HG03064 (cell line): ENCODE results near the gene POP7.
"Not testable (repeated sequence)": the region's sequence is repeated elsewhere in the genome, so short reads cannot be mapped to it uniquely, and the experiment has no call there.

ENCODE experiments used
- ATAC-seq: cut with Tn5 transposase; IDR thresholded peaks from one replicate; pipeline ENCODE4 v1.9.1; 2021; ENCODE audit warnings: low read depth; ENCODE audit not compliant: unreplicated experiment

POP7 gene

GRCh38 chr7:100721505-100721812, 15.5 kb downstream of the POP7 start:
- no peak for ATAC-seq

DNA sequence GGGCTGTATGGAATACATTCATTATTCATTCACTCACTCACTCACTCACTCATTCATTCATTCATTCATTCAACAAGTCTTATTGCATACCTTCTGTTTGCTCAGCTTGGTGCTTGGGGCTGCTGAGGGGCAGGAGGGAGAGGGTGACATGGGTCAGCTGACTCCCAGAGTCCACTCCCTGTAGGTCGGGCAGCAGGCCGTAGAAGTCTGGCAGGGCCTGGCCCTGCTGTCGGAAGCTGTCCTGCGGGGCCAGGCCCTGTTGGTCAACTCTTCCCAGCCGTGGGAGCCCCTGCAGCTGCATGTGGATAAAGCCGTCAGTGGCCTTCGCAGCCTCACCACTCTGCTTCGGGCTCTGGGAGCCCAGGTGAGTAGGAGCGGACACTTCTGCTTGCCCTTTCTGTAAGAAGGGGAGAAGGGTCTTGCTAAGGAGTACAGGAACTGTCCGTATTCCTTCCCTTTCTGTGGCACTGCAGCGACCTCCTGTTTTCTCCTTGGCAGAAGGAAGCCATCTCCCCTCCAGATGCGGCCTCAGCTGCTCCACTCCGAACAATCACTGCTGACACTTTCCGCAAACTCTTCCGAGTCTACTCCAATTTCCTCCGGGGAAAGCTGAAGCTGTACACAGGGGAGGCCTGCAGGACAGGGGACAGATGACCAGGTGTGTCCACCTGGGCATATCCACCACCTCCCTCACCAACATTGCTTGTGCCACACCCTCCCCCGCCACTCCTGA, 16.7 kb downstream of the POP7 start:
- ATAC-seq, result no peak

- ATAC-seq, result no peak
Observed at GRCh38 chr7:100723732-100724275, 17.9 kb downstream of the POP7 start.

GRCh38 chr7:100724364-100724763, 18.4 kb downstream of the POP7 start:
- ATAC-seq, result not testable (repeated sequence)

GRCh38 chr7:100726996-100727761, 21.3 kb downstream of the POP7 start:
- no peak for ATAC-seq

- no peak for ATAC-seq
Observed at GRCh38 chr7:100728196-100728595, 22.3 kb downstream of the POP7 start.

GRCh38 chr7:100730136-100730800, 24.3 kb downstream of the POP7 start:
- ATAC-seq, result no peak

- no peak for ATAC-seq
Observed at GRCh38 chr7:100731937-100732636, 26.2 kb downstream of the POP7 start.

DNA sequence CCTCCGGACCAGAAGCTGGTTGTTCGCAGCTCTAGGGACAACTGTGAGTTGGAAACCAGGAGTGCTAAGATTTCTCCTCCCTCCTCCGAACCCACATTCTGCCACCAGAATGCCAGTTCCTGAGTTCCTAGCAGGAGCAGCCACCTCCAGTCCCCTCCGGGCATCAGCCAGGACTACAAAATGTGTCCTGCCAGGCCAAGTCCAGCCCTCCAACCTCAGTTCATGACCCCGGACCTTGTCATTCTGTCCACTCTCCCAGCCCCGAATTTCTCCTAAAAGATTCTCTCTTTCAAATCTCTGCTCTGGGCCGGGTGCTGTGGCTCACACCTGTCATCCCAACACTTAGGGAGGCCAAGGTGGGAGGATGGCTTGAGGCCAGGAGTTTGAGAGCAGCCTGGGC, 29.8 kb downstream of the POP7 start:
- ATAC-seq, result no peak

DNA sequence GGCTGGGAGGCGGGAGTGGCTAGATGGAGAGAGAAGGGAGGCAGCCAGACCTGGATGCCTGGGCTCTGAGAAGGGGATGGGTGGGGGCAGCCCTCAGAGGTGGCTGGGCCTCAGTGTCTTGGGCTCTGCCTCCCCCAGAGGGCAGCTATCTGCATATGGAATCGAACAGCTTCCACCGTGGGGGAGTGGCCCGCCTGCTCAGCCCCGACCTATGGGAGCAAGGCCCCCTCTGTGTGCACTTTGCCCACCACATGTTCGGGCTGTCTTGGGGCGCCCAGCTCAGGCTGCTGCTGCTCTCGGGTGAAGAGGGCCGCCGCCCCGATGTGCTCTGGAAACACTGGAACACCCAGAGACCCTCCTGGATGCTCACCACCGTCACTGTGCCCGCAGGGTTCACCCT, 30.8 kb downstream of the POP7 start:
- ATAC-seq, result no peak

DNA sequence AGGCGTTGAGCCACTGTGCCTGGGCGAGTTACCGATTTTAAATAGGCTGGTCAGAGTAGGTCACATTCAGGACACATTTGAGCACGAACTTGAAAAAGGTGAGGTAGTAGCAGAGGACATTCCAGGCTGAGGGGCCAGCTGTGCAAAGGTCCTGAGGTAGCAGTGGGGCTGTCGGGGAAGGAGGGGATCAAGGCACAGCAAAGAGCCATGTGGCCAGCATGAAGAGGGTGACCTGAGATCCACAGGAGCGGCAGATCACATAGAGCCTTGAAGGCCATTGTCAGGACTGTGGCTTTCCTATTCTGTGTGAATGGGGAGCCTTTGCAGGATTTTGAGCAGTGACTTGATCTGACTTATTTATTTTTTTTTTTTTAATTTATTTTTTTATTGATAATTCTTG, 34.0 kb downstream of the POP7 start:
- no peak for ATAC-seq

DNA sequence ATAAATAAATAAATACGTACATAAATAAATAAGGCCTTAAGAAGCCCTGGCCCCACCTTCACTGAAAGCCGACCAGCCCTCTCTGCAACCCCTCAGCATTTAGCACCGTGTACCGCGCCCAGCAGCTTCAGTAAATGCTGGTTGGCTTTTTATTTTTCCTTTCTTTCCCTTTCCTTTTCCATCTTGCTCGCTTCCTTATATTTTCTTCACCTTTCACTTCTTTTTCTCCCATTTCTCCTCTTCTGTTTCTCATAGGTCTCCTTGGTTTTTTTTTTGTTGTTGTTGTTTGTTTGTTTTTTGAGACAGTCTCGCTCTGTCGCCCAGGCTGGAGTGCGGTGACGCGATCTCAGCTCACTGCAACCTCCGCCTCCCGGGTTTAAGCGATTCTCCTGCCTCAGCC, 38.7 kb downstream of the POP7 start:
- no peak for ATAC-seq

DNA sequence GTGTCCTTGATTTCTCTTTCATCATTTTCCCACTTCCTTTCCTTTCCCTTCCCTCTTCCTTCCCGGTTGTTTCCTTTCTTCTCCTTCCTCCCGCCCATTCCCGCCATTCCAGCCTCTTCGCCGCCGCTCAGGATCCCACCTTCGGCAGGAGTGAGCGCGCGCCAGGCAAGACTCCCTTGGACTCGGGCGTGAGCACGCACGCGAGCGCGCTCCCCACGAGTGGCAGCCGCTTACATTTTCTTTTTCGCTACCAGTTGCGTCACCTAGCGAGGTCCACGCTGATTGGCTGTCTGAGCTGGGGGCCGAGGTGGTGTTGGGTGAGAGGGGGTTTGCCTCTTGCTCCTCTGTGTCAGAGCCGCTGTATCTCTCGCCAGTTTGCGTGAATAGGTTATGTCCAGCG, 39.3 kb downstream of the POP7 start:
- no peak for ATAC-seq

GRCh38 chr7:100752994-100753393, 47.1 kb downstream of the POP7 start:
- no peak for ATAC-seq

DNA sequence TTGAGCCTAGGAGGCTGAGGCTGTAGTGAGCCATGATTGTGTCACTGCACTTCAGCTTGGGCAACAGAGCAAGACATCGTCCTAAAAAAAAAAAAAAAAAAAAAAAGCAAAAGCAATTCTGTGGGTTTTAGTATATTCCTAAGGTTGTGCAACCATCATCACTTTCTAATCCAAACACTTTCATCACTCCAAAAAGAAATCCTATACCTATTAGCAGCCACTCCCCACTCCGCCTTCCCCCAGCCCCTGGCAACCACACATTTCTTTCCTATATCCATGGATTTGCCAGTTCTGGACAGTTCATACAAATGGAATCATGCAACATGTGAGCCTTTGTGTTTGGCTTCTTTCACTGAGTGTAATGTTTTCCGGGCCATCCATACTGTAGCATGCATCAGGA, 47.8 kb downstream of the POP7 start:
- no peak for ATAC-seq
